Measurements from ENCODE around the gene BTBD10. TPM values are rescaled to one million over a fixed set of nuclear protein-coding genes. Genes with fewer than 3 reads are reported as not detected.

The BTBD10 gene
- total RNA-seq, 1 experiment from 2014 or later = 23.3 TPM

DNA sequence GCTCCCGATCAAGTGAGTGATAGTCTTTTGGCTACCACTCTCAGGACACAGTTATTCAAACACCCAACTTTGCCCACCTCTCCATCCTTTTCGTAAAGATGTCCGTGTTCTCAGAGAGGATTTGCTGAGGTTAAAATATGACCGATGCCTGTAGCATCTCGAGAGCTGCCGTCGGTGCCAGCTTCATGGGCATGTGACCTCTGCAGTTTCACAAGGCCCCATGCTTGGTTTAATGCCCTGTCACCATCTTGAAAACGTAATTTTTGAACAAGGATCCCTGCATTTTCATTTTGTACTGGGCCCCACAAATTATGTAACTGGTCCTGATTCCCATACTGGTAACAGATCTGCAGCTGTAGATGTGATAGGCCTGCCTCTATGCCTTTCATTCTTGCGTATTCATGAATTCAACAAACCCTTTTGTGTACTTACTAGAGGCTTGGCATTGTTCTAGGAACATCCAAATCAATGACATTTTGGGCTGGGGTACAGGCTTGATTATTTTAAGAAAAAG is 100.4 kb downstream of the BTBD10 start:
- no peak overlapping the region for H3K56ac ChIP-seq (ENCODE audit: insufficient read length, low read depth, low read length)
- H3K23me2 ChIP-seq (ENCODE audit: insufficient read length, low read depth, low read length, poor library complexity, severe bottlenecking) = no peaks in the 10 kb centered on the region
- no peak overlapping the region for H4K91ac ChIP-seq (ENCODE audit: insufficient read length, low read depth, low read length)
- no peak for DNase-seq
- no peak overlapping the region for H2AK5ac ChIP-seq (ENCODE audit: insufficient read length, low read length)
- no peak overlapping the region for H3K9ac ChIP-seq (ENCODE audit: extremely low read depth, insufficient read length, low read length)
- no peak overlapping the region for H3K27ac Mint-ChIP-seq
- H2BK120ac ChIP-seq (ENCODE audit: low read depth, low read length, poor library complexity, severe bottlenecking) = no peak overlapping the region
- H3K4me3 Mint-ChIP-seq = no peak overlapping the region
- H3K9me3 Mint-ChIP-seq = no peaks in the 10 kb centered on the region
- no peaks in the 10 kb centered on the region for H4K20me1 ChIP-seq (ENCODE audit: control insufficient read depth, insufficient read depth, insufficient read length)
- no peaks in the 10 kb centered on the region for H3K9me3 ChIP-seq (ENCODE audit: control insufficient read depth, low read depth, low read length)
- no peak overlapping the region for H4K8ac ChIP-seq (replicated peaks; ENCODE audit: insufficient read length, low read depth, low read length)
- H3K27me3 Mint-ChIP-seq (ENCODE audit: low read depth) = peaks cover 16% of the 10 kb centered on the region
- H3K4ac ChIP-seq (ENCODE audit: low read depth, low read length) = no peak overlapping the region
- no peak overlapping the region for H3K23ac ChIP-seq (ENCODE audit: insufficient read length, low read depth, low read length)
- no peak overlapping the region for H3K18ac ChIP-seq (ENCODE audit: insufficient read length, low read depth, low read length)
- no peak overlapping the region for H2BK12ac ChIP-seq (ENCODE audit: insufficient read length, low read depth, low read length)
- H3K79me1 ChIP-seq (ENCODE audit: insufficient read depth, low read depth, low read length, poor library complexity, severe bottlenecking) = no peaks in the 10 kb centered on the region
- H3K4me1 ChIP-seq (ENCODE audit: insufficient read depth, low read length) = no peaks in the 10 kb centered on the region
- no peak overlapping the region for H2AFZ ChIP-seq (ENCODE audit: low read length)
- H4K5ac ChIP-seq (ENCODE audit: insufficient read length, low read depth, low read length) = no peak overlapping the region
- WGBS (ENCODE audit: extremely low coverage, insufficient read length, low lambda C conversion rate) = no CpG with 5 or more reads among the region's 9 CpGs
- H3K27me3 ChIP-seq (ENCODE audit: insufficient read depth, low read length) = no peaks in the 10 kb centered on the region
- no peaks in the 10 kb centered on the region for H3K79me2 ChIP-seq (ENCODE audit: insufficient read depth, low read length)
- H3T11ph ChIP-seq (ENCODE audit: low read length) = no peak overlapping the region
- no peak overlapping the region for H2BK15ac ChIP-seq (ENCODE audit: low read depth, low read length)
- no peaks in the 10 kb centered on the region for H3K36me3 Mint-ChIP-seq (ENCODE audit: insufficient read depth in 1 of 3, low read depth in 3 of 3)
- H3K4me1 Mint-ChIP-seq = peaks cover 0 to 6% of the 10 kb centered on the region in 2 experiments; a peak in 2 of 4 replicates
- H3K4me2 ChIP-seq (ENCODE audit: insufficient read depth, insufficient read length, low read length) = no peak overlapping the region
- no peak overlapping the region for H3K27ac ChIP-seq (ENCODE audit: insufficient read length, low read depth, low read length)
- H2BK20ac ChIP-seq (ENCODE audit: low read depth, low read length, poor library complexity, severe bottlenecking) = no peak overlapping the region
- TF ChIP-seq, protein P1, sequence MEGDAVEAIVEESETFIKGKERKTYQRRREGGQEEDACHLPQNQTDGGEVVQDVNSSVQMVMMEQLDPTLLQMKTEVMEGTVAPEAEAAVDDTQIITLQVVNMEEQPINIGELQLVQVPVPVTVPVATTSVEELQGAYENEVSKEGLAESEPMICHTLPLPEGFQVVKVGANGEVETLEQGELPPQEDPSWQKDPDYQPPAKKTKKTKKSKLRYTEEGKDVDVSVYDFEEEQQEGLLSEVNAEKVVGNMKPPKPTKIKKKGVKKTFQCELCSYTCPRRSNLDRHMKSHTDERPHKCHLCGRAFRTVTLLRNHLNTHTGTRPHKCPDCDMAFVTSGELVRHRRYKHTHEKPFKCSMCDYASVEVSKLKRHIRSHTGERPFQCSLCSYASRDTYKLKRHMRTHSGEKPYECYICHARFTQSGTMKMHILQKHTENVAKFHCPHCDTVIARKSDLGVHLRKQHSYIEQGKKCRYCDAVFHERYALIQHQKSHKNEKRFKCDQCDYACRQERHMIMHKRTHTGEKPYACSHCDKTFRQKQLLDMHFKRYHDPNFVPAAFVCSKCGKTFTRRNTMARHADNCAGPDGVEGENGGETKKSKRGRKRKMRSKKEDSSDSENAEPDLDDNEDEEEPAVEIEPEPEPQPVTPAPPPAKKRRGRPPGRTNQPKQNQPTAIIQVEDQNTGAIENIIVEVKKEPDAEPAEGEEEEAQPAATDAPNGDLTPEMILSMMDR (conservative IDR thresholded peaks at IDR 0.05) = no peak
- H3K14ac ChIP-seq (ENCODE audit: insufficient read depth, low read length) = no peak overlapping the region
- no peak overlapping the region for H2BK5ac ChIP-seq (ENCODE audit: insufficient read length, low read length)

All from H9 (cell line).